Colonic mucosa (tissue), 4 donors: ENCODE data around the gene GABBR2. TPM values are rescaled to one million over a fixed set of nuclear protein-coding genes. Genes with fewer than 3 reads are reported as not detected.

Source experiments
- DNase-seq: peaks from one replicate; pipeline ENCODE4 v3.0.0-alpha.2; 2020
- H3K27ac ChIP-seq: fragments of 200-600 bp; one replicate; pipeline ENCODE4 v1.8.0; 2021
- H3K27me3 ChIP-seq: fragments of 200-600 bp; one replicate; pipeline ENCODE4 v1.8.0; 2021
- H3K36me3 ChIP-seq: fragments of 200-600 bp; one replicate; pipeline ENCODE4 v1.8.0; 2021
- H3K4me1 ChIP-seq: fragments of 200-600 bp; one replicate; pipeline ENCODE4 v1.8.0; 2021; ENCODE audit warnings: mild to moderate bottlenecking
- H3K4me3 ChIP-seq: fragments of 200-600 bp; one replicate; pipeline ENCODE4 v1.8.0; 2021
- H3K9ac ChIP-seq, 2 donors: one replicate each; pipeline ENCODE4 v1.7.0; 2013; ENCODE audit warnings: control low read depth in 2 of 2, low read depth in 2 of 2, low read length in 2 of 2
- H3K9me3 ChIP-seq: fragments of 200-600 bp; one replicate; pipeline ENCODE4 v1.8.0; 2021
- CTCF ChIP-seq: fragments of 200-600 bp; IDR thresholded peaks from one replicate; pipeline ENCODE4 v1.8.0; 2022; ENCODE audit warnings: antibody characterized with exemption, mild to moderate bottlenecking
- intact Hi-C: fragments of 100-400 bp; cut with DNase I; formaldehyde crosslinking; loops from one replicate; pipeline ENCODE4 v1.14.1; 2022
- total RNA-seq, 2 donors: library from RNA; stranded (reverse); fragmentation: NEBNext Ultra II Directional in 1 of 2; extraction: Animal tissue kit (Norgen Biotek cat#: 25700) in 1 of 2; gene quantifications; one replicate each; pipeline ENCODE4 v1.2.1, GENCODE V29; 2021
- donor health status: healthy.
- donor health status: DM: no; HTN: no; CAD: no.
- donor health status: DM: no; HTN: no; CAD: no.

GABBR2 gene
- total RNA-seq, 2 donors from 2014 or later: 0.05 TPM; not detected in 1

GRCh38 chr9:98401140-98402018 lies 307.4 kb downstream of the GABBR2 start:
- Histone ChIP-seq H3K27ac (no peak overlapping the region), H3K36me3 (no peaks in the 10 kb centered on the region), H3K9me3 (no peaks in the 10 kb centered on the region), H3K9ac (no peak overlapping the region), H3K4me3 (no peak overlapping the region), H3K4me1 (no peaks in the 10 kb centered on the region), H3K27me3 (no peaks in the 10 kb centered on the region)
- no peak for DNase-seq
- no peak for TF ChIP-seq CTCF
- intact Hi-C loops: no loop called here

GRCh38 chr9:98399950-98400683 lies 308.6 kb downstream of the GABBR2 start:
- Histone ChIP-seq H3K9ac (no peak overlapping the region), H3K27me3 (no peaks in the 10 kb centered on the region), H3K4me1 (no peaks in the 10 kb centered on the region), H3K36me3 (no peaks in the 10 kb centered on the region), H3K9me3 (no peaks in the 10 kb centered on the region), H3K4me3 (no peak overlapping the region), H3K27ac (no peak overlapping the region)
- intact Hi-C loops: no loop called here
- no peak for DNase-seq
- no peak for TF ChIP-seq CTCF

- no peak for DNase-seq
- intact Hi-C loops: no loop called here
- no peaks in the 10 kb centered on the region for H3K27me3 ChIP-seq
- no peaks in the 10 kb centered on the region for H3K36me3 ChIP-seq
- H3K9me3 ChIP-seq: no peaks in the 10 kb centered on the region
- TF ChIP-seq CTCF: no peak
- H3K4me3 ChIP-seq: no peak overlapping the region
- H3K4me1 ChIP-seq: no peaks in the 10 kb centered on the region
- H3K27ac ChIP-seq: no peak overlapping the region
- no peak overlapping the region for H3K9ac ChIP-seq
Observed at GRCh38 chr9:98396656-98397055, 312.1 kb downstream of the GABBR2 start.

- H3K4me3 ChIP-seq: no peak overlapping the region
- no peaks in the 10 kb centered on the region for H3K27me3 ChIP-seq
- H3K36me3 ChIP-seq: no peaks in the 10 kb centered on the region
- intact Hi-C loops: no loop called here
- no peak overlapping the region for H3K9ac ChIP-seq
- no peaks in the 10 kb centered on the region for H3K9me3 ChIP-seq
- no peak for DNase-seq
- no peak for TF ChIP-seq CTCF
- H3K4me1 ChIP-seq: no peaks in the 10 kb centered on the region
- H3K27ac ChIP-seq: no peak overlapping the region
Observed at GRCh38 chr9:98396236-98396635, 312.5 kb downstream of the GABBR2 start.

- no peak for DNase-seq
- intact Hi-C loops: no loop called here
- Histone ChIP-seq H3K27me3 (no peaks in the 10 kb centered on the region), H3K4me1 (no peaks in the 10 kb centered on the region), H3K9ac (no peak overlapping the region), H3K9me3 (no peaks in the 10 kb centered on the region), H3K36me3 (no peaks in the 10 kb centered on the region), H3K4me3 (no peak overlapping the region), H3K27ac (no peak overlapping the region)
- no peak for TF ChIP-seq CTCF
Observed at GRCh38 chr9:98391867-98392266, 316.9 kb downstream of the GABBR2 start.
